Ureter (tissue), 1 donor: ENCODE results near the gene TSHZ2. TPM values are rescaled to one million over a fixed set of nuclear protein-coding genes. Genes with fewer than 3 reads are reported as not detected.
A peak's percentile ranks its signal among the peaks of the same experiment; 100 is the strongest.
"Not testable (repeated sequence)": the region's sequence is repeated elsewhere in the genome, so short reads cannot be mapped to it uniquely, and the experiment has no call there.

Source experiments
- DNase-seq: peaks from one replicate; pipeline ENCODE4 v3.0.0-alpha.2; 2020; ENCODE audit warnings: low spot score
- total RNA-seq: library from RNA; stranded (reverse); gene quantifications from one replicate; pipeline ENCODE4 v1.2.4, GENCODE V29; 2023
- donor health status: DM: yes; HTN: yes; CAD: no.

The TSHZ2 gene
- total RNA-seq, 1 donor from 2014 or later = 23.3 TPM

GRCh38 chr20:53316206-53316937, 344.2 kb downstream of the TSHZ2 start:
- DNase-seq = no peak

- no peak for DNase-seq
Observed at GRCh38 chr20:53319200-53319599, 347.0 kb downstream of the TSHZ2 start.

- no peak for DNase-seq
Observed at GRCh38 chr20:53319716-53320115, 347.6 kb downstream of the TSHZ2 start.

- DNase-seq = no peak
Observed at GRCh38 chr20:53320701-53321100, 348.5 kb downstream of the TSHZ2 start.

GRCh38 chr20:53321596-53321995, 349.4 kb downstream of the TSHZ2 start:
- no peak for DNase-seq

GRCh38 chr20:53322651-53323050, 350.5 kb downstream of the TSHZ2 start:
- no peak for DNase-seq

- DNase-seq = not testable (repeated sequence)
Observed at GRCh38 chr20:53323460-53323859, 351.3 kb downstream of the TSHZ2 start.

- no peak for DNase-seq
Observed at GRCh38 chr20:53324816-53325215, 352.7 kb downstream of the TSHZ2 start.

- DNase-seq = no peak
Observed at GRCh38 chr20:53328961-53329360, 356.8 kb downstream of the TSHZ2 start.

GRCh38 chr20:53329781-53330180, 357.6 kb downstream of the TSHZ2 start:
- no peak for DNase-seq

- DNase-seq = no peak
Observed at GRCh38 chr20:53330601-53331140, 358.5 kb downstream of the TSHZ2 start.

GRCh38 chr20:53331151-53331973, 359.2 kb downstream of the TSHZ2 start:
- peak; percentile 52 for DNase-seq

- no peak for DNase-seq
Observed at GRCh38 chr20:53332022-53332837, 360.1 kb downstream of the TSHZ2 start.

- no peak for DNase-seq
Observed at GRCh38 chr20:53334861-53335260, 362.7 kb downstream of the TSHZ2 start.

- DNase-seq = no peak
Observed at GRCh38 chr20:53335555-53335954, 363.4 kb downstream of the TSHZ2 start.

- DNase-seq = no peak
Observed at GRCh38 chr20:53336892-53337291, 364.7 kb downstream of the TSHZ2 start.

GRCh38 chr20:53337390-53338101, 365.4 kb downstream of the TSHZ2 start:
- no peak for DNase-seq

GRCh38 chr20:53338716-53339115, 366.6 kb downstream of the TSHZ2 start:
- no peak for DNase-seq

- no peak for DNase-seq
Observed at GRCh38 chr20:53342429-53342828, 370.3 kb downstream of the TSHZ2 start.

GRCh38 chr20:53343448-53343847, 371.3 kb downstream of the TSHZ2 start:
- DNase-seq = no peak

- DNase-seq = no peak
Observed at GRCh38 chr20:53344891-53345290, 372.7 kb downstream of the TSHZ2 start.
